K562 (cell line): ENCODE data around the gene SPAG16. TPM values are rescaled to one million over a fixed set of nuclear protein-coding genes. Genes with fewer than 3 reads are reported as not detected.

Experiments used
- ATAC-seq: fragments of 200-7000 bp; cut with Tn5 transposase; 3 replicates; pipeline ENCODE4 v1.9.1; 2020; ENCODE audit warnings: moderate library complexity
- BruUV-seq: library from RNA; stranded (reverse); fragments of 400-500 nt; replicated peaks from 2 replicates; lab custom pipeline; 2021; lab: Mats Ljungman, UMichigan
- CTCF ChIA-PET: fragments of 300-600 bp; formaldehyde crosslinking; extraction: SDS; loops from one replicate; lab custom pipeline; 2021; ENCODE audit warnings: low intra/inter-chr PET ratio; lab: Yijun Ruan, JAX
- POLR2A ChIA-PET: fragments of 300-600, 350-650 bp; sonication (Branson Sonifier 250); formaldehyde crosslinking; extraction: SDS; loops from one replicate; lab custom pipeline; 2021; ENCODE audit warnings: antibody characterized with exemption, inconsistent platforms; lab: Yijun Ruan, JAX
- DNase-seq, 4 experiments: peaks; one replicate each; pipeline versions ENCODE4 v3.0.0 to v3.0.0-alpha.2; 2011 to 2018; ENCODE audit warnings: low spot score in 3 of 4, mixed read lengths in 3 of 4; ENCODE audit errors: extremely low read depth in 1 of 4
- FAIRE-seq: peaks from 2 replicates; lab custom pipeline; 2011; peaks lifted over from hg19 to GRCh38; lab: Jason Lieb, UNC
- H2AFZ ChIP-seq: 2 replicates; pipeline ENCODE4 v1.6.0; 2011; ENCODE audit warnings: low read depth, low read length, control low read depth, inconsistent platforms
- H3K27ac ChIP-seq: fragments of 200-600 bp; 3 replicates; pipeline ENCODE4 v1.8.0; 2011; ENCODE audit warnings: low read depth, mild to moderate bottlenecking, control low read depth, inconsistent platforms, low read length, moderate library complexity, mixed read lengths; ENCODE audit errors: extremely low read depth
- H3K27me3 ChIP-seq, 2 experiments: fragments of 300-600 bp in 1 of 2; 2 replicates in 1 of 2; 3 replicates in 1 of 2; pipeline versions ENCODE4 v1.6.0 to v1.8.0; 2011; ENCODE audit warnings: inconsistent platforms in 2 of 2, low read length in 2 of 2, mild to moderate bottlenecking in 1 of 2, mixed read lengths in 1 of 2, moderate library complexity in 1 of 2; ENCODE audit not compliant: control insufficient read depth in 2 of 2, insufficient read depth in 2 of 2
- H3K36me3 ChIP-seq: fragments of 300-600 bp; 3 replicates; pipeline ENCODE4 v1.8.0; 2011; ENCODE audit warnings: mild to moderate bottlenecking, low read length, inconsistent platforms; ENCODE audit not compliant: control insufficient read depth, insufficient read depth
- H3K4me1 ChIP-seq, 2 experiments: fragments of 200-600 bp in 1 of 2; replicated peaks in 1 of 2; 2 replicates in 1 of 2; 3 replicates in 1 of 2; pipeline versions ENCODE4 v1.5.1 to v1.8.0; 2011; ENCODE audit warnings: inconsistent platforms in 2 of 2, low read length in 2 of 2, mild to moderate bottlenecking in 1 of 2, mixed read lengths in 1 of 2, moderate library complexity in 1 of 2; ENCODE audit not compliant: control insufficient read depth in 2 of 2, insufficient read depth in 2 of 2
- H3K4me2 ChIP-seq: 2 replicates; pipeline ENCODE4 v1.6.1; 2011; ENCODE audit warnings: low read length, control low read depth, inconsistent platforms, mixed read lengths; ENCODE audit not compliant: insufficient read depth
- H3K4me3 ChIP-seq: fragments of 200-600 bp; sonication (generic), shearing (Covaris generic); 2 replicates; pipeline ENCODE4 v1.5.1; 2016; ENCODE audit warnings: control low read depth, inconsistent platforms
- H3K79me2 ChIP-seq: fragments of 200-600 bp; 3 replicates; pipeline ENCODE4 v1.8.0; 2011; ENCODE audit warnings: low read length, inconsistent platforms; ENCODE audit not compliant: control insufficient read depth, insufficient read depth
- H3K9ac ChIP-seq, 2 experiments: 2 replicates each; pipeline versions ENCODE4 v1.6.0 to v1.6.1; 2011; ENCODE audit warnings: low read depth in 2 of 2, low read length in 2 of 2, control low read depth in 1 of 2, inconsistent platforms in 1 of 2, mild to moderate bottlenecking in 1 of 2, mixed read lengths in 1 of 2; ENCODE audit not compliant: insufficient read depth in 1 of 2
- H3K9me1 ChIP-seq: one replicate; pipeline ENCODE4 v1.6.0; 2011; ENCODE audit warnings: inconsistent platforms, mild to moderate bottlenecking, low read length, moderate library complexity; ENCODE audit not compliant: control insufficient read depth, insufficient read depth
- H3K9me3 ChIP-seq: replicated peaks from 2 replicates; pipeline ENCODE4 v1.5.1; 2011; ENCODE audit warnings: low read depth, low read length, inconsistent platforms; ENCODE audit not compliant: control insufficient read depth, insufficient read depth
- H4K20me1 ChIP-seq: replicated peaks from 2 replicates; pipeline ENCODE4 v1.6.1; 2011; ENCODE audit warnings: low read length, inconsistent platforms, mixed read lengths; ENCODE audit not compliant: control insufficient read depth, insufficient read depth
- ATF1 ChIP-seq, 2 experiments: fragments of 450-650 bp in 1 of 2; IDR thresholded peaks; 2 replicates each; pipeline ENCODE4 v1.6.1; 2016; ENCODE audit warnings: missing compliant biosample characterization in 1 of 2, missing genetic modification characterization in 1 of 2
- CBFB ChIP-seq: sonication (generic); formaldehyde crosslinking; IDR thresholded peaks from 2 replicates; pipeline ENCODE4 v1.4.0; 2020; ENCODE audit warnings: mild to moderate bottlenecking, missing genetic modification reagents
- MCM7 ChIP-seq, 2 experiments: fragments of 450-650 bp; IDR thresholded peaks; 2 replicates each; pipeline ENCODE4 v1.6.1; 2016 to 2018
- RBM25 ChIP-seq: fragments of 200-400 bp; formaldehyde crosslinking; IDR thresholded peaks from 2 replicates; pipeline ENCODE4 v1.6.1; 2018; ENCODE audit warnings: low read length, low read depth, moderate library complexity; ENCODE audit not compliant: severe bottlenecking
- SAFB2 ChIP-seq: fragments of 200-400 bp; formaldehyde crosslinking; IDR thresholded peaks from 2 replicates; pipeline ENCODE4 v1.6.1; 2018; ENCODE audit warnings: borderline replicate concordance, low read length, low read depth, moderate library complexity; ENCODE audit not compliant: severe bottlenecking
- SMARCB1 ChIP-seq: IDR thresholded peaks from 2 replicates; pipeline ENCODE4 v1.6.1; 2011; ENCODE audit warnings: improper control_type of control experiment, low read depth; ENCODE audit not compliant: insufficient read length
- TCFL5 ChIP-seq: fragments of 250-450 bp; sonication (Bioruptor Pico); conservative IDR thresholded peaks from 2 replicates; pipeline ENCODE4 v1.6.1; 2021; ENCODE audit warnings: mild to moderate bottlenecking, moderate library complexity, matching md5 sums
- ZBTB7A ChIP-seq: IDR thresholded peaks from 2 replicates; pipeline ENCODE4 v1.6.1; 2011; ENCODE audit warnings: low read depth, mild to moderate bottlenecking, low read length, moderate library complexity, borderline replicate concordance; ENCODE audit not compliant: control insufficient read depth
- ZC3H8 ChIP-seq: fragments of 450-650 bp; IDR thresholded peaks from 2 replicates; pipeline ENCODE4 v1.6.1; 2017
- ZNF589 ChIP-seq: fragments of 200-800 bp; sonication (Bioruptor generic); IDR thresholded peaks from 2 replicates; pipeline ENCODE4 v1.6.1; 2016; ENCODE audit warnings: low read depth, missing genetic modification characterization, missing compliant biosample characterization
- ZNF780A ChIP-seq: fragments of 250-450 bp; sonication (Bioruptor Pico); IDR thresholded peaks from 2 replicates; pipeline ENCODE4 v1.5.0; 2021; ENCODE audit warnings: mild to moderate bottlenecking
- WGBS: fragments of 100-300 bp; shearing (Covaris generic); methylation state at CpG from one replicate; pipeline ENCODE4 v1.1.6; 2016; ENCODE audit warnings: low coverage, mixed read lengths; ENCODE audit not compliant: insufficient coverage; ENCODE audit errors: missing lambda C conversion rate; 5-methylcytosine and 5-hydroxymethylcytosine counted together
- in situ Hi-C: fragments of 300-500 bp; cut with MboI; formaldehyde crosslinking; loops from 4 replicates; pipeline ENCODE4 v1.15.0; 2018; ENCODE audit warnings: inconsistent platforms, mixed read lengths
- intact Hi-C: fragments of 100-400 bp; cut with micrococcal nuclease; formaldehyde crosslinking; loops from 2 replicates; pipeline ENCODE4 v1.14.2; 2022
- polyA plus RNA-seq, 8 experiments: library from polyadenylated mRNA; depleted of rRNA in 4 of 8; stranded (reverse) in 5 of 8; unstranded in 3 of 8; fragments of >200 nt; fragmentation: Nextera tagmentation in 2 of 8; fragmentation: Illumina TruSeq in 1 of 8; extraction: Ambion mirVana in 2 of 8; extraction: Trizol in 1 of 8; gene quantifications; 2 replicates each; pipeline versions ENCODE4 v1.2.1 to v1.2.3, GENCODE V29; 2011 to 2014; ENCODE audit warnings: inconsistent platforms in 1 of 8, missing spikeins in 1 of 8
- total RNA-seq, 7 experiments: library from RNA; depleted of rRNA in 6 of 7; stranded (reverse); fragments of >200 nt in 6 of 7; fragmentation: Illumina TruSeq in 2 of 7; extraction: Trizol in 2 of 7; gene quantifications; 2 replicates each; pipeline versions ENCODE4 v1.2.1 to v1.2.3, GENCODE V29; 2011 to 2021; ENCODE audit warnings: low replicate concordance in 1 of 7
- TF ChIP-seq, protein P1 (sequence below): fragments of 250-450 bp; sonication (Bioruptor Pico); IDR thresholded peaks from 2 replicates; pipeline ENCODE4 v1.4.0; 2020; ENCODE audit warnings: mild to moderate bottlenecking, moderate library complexity, borderline replicate concordance
- TF ChIP-seq, protein P2 (sequence below): sonication (generic); formaldehyde crosslinking; IDR thresholded peaks from 2 replicates; pipeline ENCODE4 v1.8.0; 2022; ENCODE audit warnings: missing genetic modification reagents, mild to moderate bottlenecking, moderate library complexity, borderline replicate concordance

The SPAG16 gene
- total and polyA plus RNA-seq, 9 of the 15 experiments (the other 6 are each of a cell fraction or from before 2014, with no cell fraction given), result 0.98 to 5.9 (median 3.5) TPM

DNA sequence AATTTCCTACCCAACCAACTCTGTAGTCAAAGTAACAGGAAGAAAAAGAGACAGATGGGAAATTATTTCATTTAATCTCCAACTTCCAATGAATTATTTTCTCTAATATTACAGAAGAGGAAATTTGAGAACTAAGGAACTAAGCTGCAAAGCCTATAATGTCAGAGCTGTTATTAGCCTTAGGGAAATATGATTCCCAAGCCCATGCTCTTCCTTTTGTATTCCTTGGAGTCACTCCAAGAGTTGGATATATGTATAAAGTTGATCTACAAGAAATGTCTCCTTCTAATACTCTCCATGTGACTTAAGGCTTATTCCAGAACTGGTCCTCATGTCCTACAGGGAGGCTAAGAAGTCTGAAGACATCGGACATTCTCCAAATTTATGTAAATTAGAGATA is 1095.0 kb downstream of the SPAG16 start:
- Histone ChIP-seq H3K79me2 (no peaks in the 10 kb centered on the region), H4K20me1 (no peaks in the 10 kb centered on the region), H3K9ac (no peak overlapping the region), H3K4me2 (no peak overlapping the region), H3K4me3 (no peak overlapping the region), H3K27me3 (no peaks in the 10 kb centered on the region), H2AFZ (no peak overlapping the region), H3K36me3 (no peaks in the 10 kb centered on the region), H3K4me1 (no peaks in the 10 kb centered on the region), H3K9me1 (no peaks in the 10 kb centered on the region), H3K27ac (no peak overlapping the region), H3K9me3 (no peaks in the 10 kb centered on the region)
- in situ Hi-C loops (no loop called here), intact Hi-C loops (no loop called here)
- no TSS peak for BruUV-seq
- no peak for ATAC-seq
- DNase-seq, result no peak
- POLR2A ChIA-PET, result no interaction called here
- FAIRE-seq, result no peak
- WGBS, result 0% methylated on average over 1 of the region's 1 CpG
- CTCF ChIA-PET, result no interaction called here
- TF ChIP-seq ZC3H8 (no peak), TCFL5 (CRISPR knock-in tag) (no peak), RBM25 (no peak), CBFB (no peak), ZBTB7A (no peak), ATF1 (CRISPR knock-in tag; IDR thresholded peaks at IDR 0.05) (no peak), ATF1 (tag; IDR thresholded peaks at IDR 0.05) (no peak), ZNF589 (CRISPR knock-in tag) (no peak), ZNF780A (CRISPR knock-in tag) (no peak), MCM7 (IDR thresholded peaks at IDR 0.05) (no peak), SAFB2 (no peak), SMARCB1 (no peak)
- TF ChIP-seq, protein P1, sequence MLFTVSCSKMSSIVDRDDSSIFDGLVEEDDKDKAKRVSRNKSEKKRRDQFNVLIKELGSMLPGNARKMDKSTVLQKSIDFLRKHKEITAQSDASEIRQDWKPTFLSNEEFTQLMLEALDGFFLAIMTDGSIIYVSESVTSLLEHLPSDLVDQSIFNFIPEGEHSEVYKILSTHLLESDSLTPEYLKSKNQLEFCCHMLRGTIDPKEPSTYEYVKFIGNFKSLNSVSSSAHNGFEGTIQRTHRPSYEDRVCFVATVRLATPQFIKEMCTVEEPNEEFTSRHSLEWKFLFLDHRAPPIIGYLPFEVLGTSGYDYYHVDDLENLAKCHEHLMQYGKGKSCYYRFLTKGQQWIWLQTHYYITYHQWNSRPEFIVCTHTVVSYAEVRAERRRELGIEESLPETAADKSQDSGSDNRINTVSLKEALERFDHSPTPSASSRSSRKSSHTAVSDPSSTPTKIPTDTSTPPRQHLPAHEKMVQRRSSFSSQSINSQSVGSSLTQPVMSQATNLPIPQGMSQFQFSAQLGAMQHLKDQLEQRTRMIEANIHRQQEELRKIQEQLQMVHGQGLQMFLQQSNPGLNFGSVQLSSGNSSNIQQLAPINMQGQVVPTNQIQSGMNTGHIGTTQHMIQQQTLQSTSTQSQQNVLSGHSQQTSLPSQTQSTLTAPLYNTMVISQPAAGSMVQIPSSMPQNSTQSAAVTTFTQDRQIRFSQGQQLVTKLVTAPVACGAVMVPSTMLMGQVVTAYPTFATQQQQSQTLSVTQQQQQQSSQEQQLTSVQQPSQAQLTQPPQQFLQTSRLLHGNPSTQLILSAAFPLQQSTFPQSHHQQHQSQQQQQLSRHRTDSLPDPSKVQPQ (CRISPR knock-in tag), result no peak
- TF ChIP-seq, protein P2, sequence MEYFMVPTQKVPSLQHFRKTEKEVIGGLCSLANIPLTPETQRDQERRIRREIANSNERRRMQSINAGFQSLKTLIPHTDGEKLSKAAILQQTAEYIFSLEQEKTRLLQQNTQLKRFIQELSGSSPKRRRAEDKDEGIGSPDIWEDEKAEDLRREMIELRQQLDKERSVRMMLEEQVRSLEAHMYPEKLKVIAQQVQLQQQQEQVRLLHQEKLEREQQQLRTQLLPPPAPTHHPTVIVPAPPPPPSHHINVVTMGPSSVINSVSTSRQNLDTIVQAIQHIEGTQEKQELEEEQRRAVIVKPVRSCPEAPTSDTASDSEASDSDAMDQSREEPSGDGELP, result no peak
